Astrocyte of the spinal cord (primary cell): ENCODE data around the gene MAP4K1.
"Not testable (repeated sequence)": the region's sequence is repeated elsewhere in the genome, so short reads cannot be mapped to it uniquely, and the experiment has no call there.

Source experiments
- DNase-seq: peaks from one replicate; pipeline ENCODE4 v3.0.0; 2011; ENCODE audit warnings: low read depth, low spot score
- H3K4me3 ChIP-seq: 2 replicates; pipeline ENCODE4 v1.5.1; 2011; ENCODE audit warnings: low read depth, mild to moderate bottlenecking, low read length, moderate library complexity
- CTCF ChIP-seq: IDR thresholded peaks from 2 replicates; pipeline ENCODE4 v1.5.1; 2012; ENCODE audit warnings: low read depth, mild to moderate bottlenecking, low read length, inconsistent platforms
- in situ Hi-C: cut with HindIII; loops from 2 replicates; pipeline ENCODE4 v1.10.0; 2017; ENCODE audit warnings: low sequenced_read_pairs

Gene MAP4K1

DNA sequence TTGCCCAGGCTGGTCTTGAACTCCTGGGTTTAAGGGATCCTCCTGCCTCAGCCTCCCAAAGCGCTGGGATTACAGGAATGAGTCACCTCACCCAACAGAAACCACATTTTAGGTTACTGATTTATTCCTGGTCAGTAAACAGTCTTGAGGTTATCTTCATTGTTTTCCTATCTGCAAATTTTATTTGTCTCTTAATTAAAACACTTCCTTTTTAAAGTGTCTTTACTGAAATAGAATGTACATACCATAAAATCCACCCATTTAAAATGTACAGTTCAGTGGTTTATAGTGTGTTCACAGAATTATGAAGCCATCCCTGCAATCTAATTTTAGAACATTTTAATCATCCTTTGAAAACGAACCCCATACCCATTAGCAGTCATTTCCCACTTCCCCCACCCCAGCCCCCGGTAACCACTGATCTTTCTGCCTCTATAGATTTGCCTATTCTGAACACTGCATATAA lies 63.0 kb downstream of the MAP4K1 start:
- no peak for TF ChIP-seq CTCF
- DNase-seq, result no peak
- in situ Hi-C loops, result no loop called here
- H3K4me3 ChIP-seq, result no peak overlapping the region

- DNase-seq, in situ Hi-C loops: not testable (repeated sequence)
Observed at GRCh38 chr19:38553239-38553638, 64.5 kb downstream of the MAP4K1 start.

DNA sequence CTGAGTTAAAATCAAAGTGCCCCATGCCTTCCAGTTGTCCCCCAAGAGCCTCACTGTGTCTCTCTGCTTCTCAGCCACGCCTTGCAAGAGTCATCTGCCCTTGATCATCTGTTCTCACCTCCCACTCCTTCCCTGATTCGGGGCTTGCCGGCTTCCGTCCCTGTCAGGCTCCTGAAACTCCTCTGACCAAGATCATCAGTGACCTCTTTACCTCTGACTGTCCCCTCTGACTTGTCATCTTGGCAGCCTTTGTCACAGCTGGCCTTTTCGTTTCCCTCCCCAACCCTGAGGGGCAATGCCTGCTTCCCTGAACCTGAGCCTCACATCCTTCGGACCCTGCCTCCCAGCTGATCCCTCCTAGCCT lies 66.3 kb downstream of the MAP4K1 start:
- no peak for TF ChIP-seq CTCF
- in situ Hi-C loops, result no loop called here
- DNase-seq, result no peak
- no peak overlapping the region for H3K4me3 ChIP-seq

More at GRCh38 chr19:38553239-38553638, 64.5 kb downstream of the MAP4K1 start:
- not testable (repeated sequence) for H3K4me3 ChIP-seq

DNA sequence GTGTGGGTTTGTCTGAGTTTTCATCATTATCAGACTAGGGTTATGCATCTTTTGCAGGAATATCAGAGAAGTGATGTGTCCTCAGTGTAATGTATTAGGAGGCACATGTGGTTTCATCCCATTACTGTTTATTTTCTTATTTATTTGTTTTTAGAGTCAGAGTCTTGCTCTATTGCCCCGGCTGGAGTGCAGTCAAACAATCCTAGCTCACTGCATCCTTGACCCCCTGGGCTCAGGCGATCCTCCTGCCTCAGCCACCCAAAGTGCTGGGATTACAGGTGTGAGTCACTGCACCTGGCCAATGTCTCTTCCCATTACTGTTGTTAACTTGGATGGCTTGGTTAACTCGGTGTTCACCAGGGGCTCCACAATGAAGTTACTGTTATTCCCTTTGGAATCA lies 67.4 kb downstream of the MAP4K1 start:
- in situ Hi-C loops, result no loop called here
- no peak overlapping the region for H3K4me3 ChIP-seq
- TF ChIP-seq CTCF, result no peak
- DNase-seq, result no peak

- no peak overlapping the region for H3K4me3 ChIP-seq
- in situ Hi-C loops, result no loop called here
- no peak for TF ChIP-seq CTCF
- DNase-seq, result no peak
Observed at GRCh38 chr19:38549942-38550341, 67.8 kb downstream of the MAP4K1 start.

DNA sequence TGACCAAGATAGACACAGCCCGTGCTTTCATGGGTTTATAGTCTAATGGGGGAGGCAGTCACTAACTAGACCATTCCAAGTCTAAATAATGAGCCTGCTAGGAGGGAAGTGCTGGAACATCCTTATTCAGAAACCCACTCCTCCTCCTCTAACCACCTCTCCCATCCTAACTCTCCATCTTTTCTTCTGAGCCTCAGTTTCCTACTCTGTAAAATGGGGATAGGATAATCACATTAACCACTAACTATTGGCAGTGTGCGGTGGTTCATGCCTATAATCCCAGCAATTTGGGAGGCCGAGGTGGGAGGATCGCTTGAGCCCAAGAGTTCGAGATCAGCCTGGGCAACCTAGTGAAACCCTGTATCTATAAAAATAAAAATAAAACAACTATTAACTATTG lies 68.7 kb downstream of the MAP4K1 start:
- TF ChIP-seq CTCF, result no peak
- in situ Hi-C loops, result no loop called here
- DNase-seq, result no peak
- H3K4me3 ChIP-seq, result no peak overlapping the region

DNA sequence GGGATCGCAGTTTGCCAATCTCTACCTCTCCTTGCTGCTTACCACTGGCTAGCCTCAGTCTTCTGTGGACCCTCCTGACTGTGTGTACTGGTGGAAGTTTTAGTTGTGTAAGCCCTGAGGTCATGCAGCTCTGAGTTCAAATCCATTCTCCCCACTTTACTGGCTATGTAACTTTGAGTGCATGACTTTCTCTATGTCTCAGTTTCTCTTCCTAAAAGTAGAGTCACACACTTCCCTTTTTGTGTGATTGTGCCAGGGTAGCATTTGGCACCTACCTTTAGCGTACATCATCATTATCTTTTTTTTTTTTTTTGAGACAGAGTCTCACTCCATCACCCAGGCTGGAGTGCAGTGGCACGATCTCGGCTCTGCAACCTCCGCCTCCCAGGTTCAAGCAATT lies 70.3 kb downstream of the MAP4K1 start:
- no peak for TF ChIP-seq CTCF
- no peak overlapping the region for H3K4me3 ChIP-seq
- in situ Hi-C loops, result no loop called here
- no peak for DNase-seq
